Gastroesophageal sphincter (tissue), 4 donors: ENCODE measurements around the gene THAP2. TPM values are rescaled to one million over a fixed set of nuclear protein-coding genes. Genes with fewer than 3 reads are reported as not detected.

Experiments used
- ATAC-seq: fragments of 150-250 bp; one replicate; pipeline ENCODE4 v1.9.1; 2016; ENCODE audit warnings: mild to moderate bottlenecking, moderate library complexity
- H3K27ac ChIP-seq, 4 donors: fragments of 200-600 bp; sonication (generic) in 3 of 4; 1 replicate in 3 of 4; 2 replicates in 1 of 4; pipeline ENCODE4 v1.5.1; 2016 to 2019
- H3K27me3 ChIP-seq: fragments of 200-600 bp; sonication (generic); one replicate; pipeline ENCODE4 v1.5.1; 2019
- H3K36me3 ChIP-seq, 2 donors: fragments of 200-600 bp; sonication (generic); one replicate each; pipeline ENCODE4 v1.5.1; 2019; ENCODE audit warnings: control low read depth in 1 of 2
- H3K4me1 ChIP-seq, 3 donors: fragments of 200-600 bp; sonication (generic); 1 replicate in 2 of 3; 2 replicates in 1 of 3; pipeline ENCODE4 v1.5.1; 2016 to 2019; ENCODE audit warnings: control low read depth in 2 of 3
- H3K4me3 ChIP-seq, 2 donors: fragments of 200-600 bp; sonication (generic); one replicate each; pipeline ENCODE4 v1.5.1; 2019; ENCODE audit warnings: mild to moderate bottlenecking in 1 of 2, moderate library complexity in 1 of 2
- H3K9me3 ChIP-seq, 3 donors: fragments of 200-600 bp; sonication (generic); one replicate each; pipeline ENCODE4 v1.5.1; 2017 to 2019; ENCODE audit warnings: control low read depth in 2 of 3
- EP300 ChIP-seq: sonication (generic); formaldehyde crosslinking; IDR thresholded peaks from one replicate; pipeline ENCODE4 v1.6.1; 2017; ENCODE audit warnings: antibody characterized with exemption, mild to moderate bottlenecking
- POLR2A ChIP-seq, 2 donors: fragments of 450-650 bp; IDR thresholded peaks; one replicate each; pipeline ENCODE4 v1.6.1; 2017; ENCODE audit warnings: antibody characterized with exemption in 2 of 2, mild to moderate bottlenecking in 2 of 2, moderate library complexity in 1 of 2
- POLR2AphosphoS5 ChIP-seq: sonication (generic); formaldehyde crosslinking; IDR thresholded peaks from one replicate; pipeline ENCODE4 v1.6.1; 2017; ENCODE audit warnings: antibody characterized with exemption
- WGBS, 2 donors: methylation state at CpG; one replicate each; pipeline ENCODE4 v1.1.5; 2018; ENCODE audit warnings: low coverage in 1 of 2; 5-methylcytosine and 5-hydroxymethylcytosine counted together
- small RNA-seq, 4 donors: library from RNA; depleted of rRNA; stranded (forward); fragments of <200 nt; gene quantifications; one replicate each; pipeline ENCODE3, GENCODE V24; 2016
- total RNA-seq, 4 donors: library from RNA; depleted of rRNA; stranded (reverse); fragments of >200 nt; gene quantifications; one replicate each; pipeline ENCODE4 v1.1.0, GENCODE V29; 2016
- TF ChIP-seq, protein P1 (sequence below), 4 experiments: fragments of 200-600 bp in 2 of 4; fragments of 450-650 bp in 2 of 4; sonication (generic) in 1 of 4; IDR thresholded peaks; one replicate each; pipeline ENCODE4 v1.5.1; 2017 to 2019; ENCODE audit warnings: antibody characterized with exemption in 4 of 4, mild to moderate bottlenecking in 2 of 4, moderate library complexity in 2 of 4

The THAP2 gene
- total RNA-seq, 4 donors from 2014 or later, result 2.3 to 19.5 (median 6.1) TPM

DNA sequence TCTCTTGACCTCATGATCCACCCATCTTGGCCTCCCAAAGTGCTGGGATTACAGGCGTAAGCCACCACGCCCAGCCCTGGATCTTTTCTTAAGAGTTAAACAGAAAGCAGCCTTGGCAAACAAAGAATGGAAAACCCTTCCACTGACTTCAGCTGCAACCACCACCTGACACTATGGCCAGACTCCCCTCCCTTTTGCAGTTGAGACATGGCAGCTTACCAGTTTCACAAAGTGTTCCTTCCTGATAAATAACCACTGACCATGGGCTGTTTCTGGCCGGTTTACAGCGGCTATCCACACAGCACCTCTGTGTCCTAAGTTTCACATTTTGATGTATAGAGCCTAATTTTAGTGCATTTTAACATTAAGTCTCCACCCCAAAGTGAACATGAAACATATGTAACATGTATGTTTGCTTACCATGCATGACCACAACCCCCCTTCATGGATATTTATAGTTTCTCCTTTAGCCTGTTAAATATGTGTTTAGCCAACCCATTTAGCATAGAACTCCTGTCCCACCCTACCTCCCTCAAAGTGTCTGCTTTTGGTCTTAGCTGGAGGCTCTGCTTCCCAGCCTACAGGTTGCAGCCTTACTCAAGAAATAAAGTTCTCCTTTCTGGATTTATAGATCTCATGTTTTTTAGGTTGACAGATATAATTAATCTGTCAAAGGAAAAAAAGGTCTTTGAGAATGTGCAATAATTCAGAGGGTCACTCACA, 57.8 kb downstream of the THAP2 start:
- Histone ChIP-seq H3K9me3 (no peaks in the 10 kb centered on the region), H3K4me3 (no peak overlapping the region), H3K4me1 (no peaks in the 10 kb centered on the region), H3K27ac (no peak overlapping the region), H3K36me3 (no peaks in the 10 kb centered on the region), H3K27me3 (no peaks in the 10 kb centered on the region)
- ATAC-seq, result peak; percentile 34
- TF ChIP-seq, protein P1, sequence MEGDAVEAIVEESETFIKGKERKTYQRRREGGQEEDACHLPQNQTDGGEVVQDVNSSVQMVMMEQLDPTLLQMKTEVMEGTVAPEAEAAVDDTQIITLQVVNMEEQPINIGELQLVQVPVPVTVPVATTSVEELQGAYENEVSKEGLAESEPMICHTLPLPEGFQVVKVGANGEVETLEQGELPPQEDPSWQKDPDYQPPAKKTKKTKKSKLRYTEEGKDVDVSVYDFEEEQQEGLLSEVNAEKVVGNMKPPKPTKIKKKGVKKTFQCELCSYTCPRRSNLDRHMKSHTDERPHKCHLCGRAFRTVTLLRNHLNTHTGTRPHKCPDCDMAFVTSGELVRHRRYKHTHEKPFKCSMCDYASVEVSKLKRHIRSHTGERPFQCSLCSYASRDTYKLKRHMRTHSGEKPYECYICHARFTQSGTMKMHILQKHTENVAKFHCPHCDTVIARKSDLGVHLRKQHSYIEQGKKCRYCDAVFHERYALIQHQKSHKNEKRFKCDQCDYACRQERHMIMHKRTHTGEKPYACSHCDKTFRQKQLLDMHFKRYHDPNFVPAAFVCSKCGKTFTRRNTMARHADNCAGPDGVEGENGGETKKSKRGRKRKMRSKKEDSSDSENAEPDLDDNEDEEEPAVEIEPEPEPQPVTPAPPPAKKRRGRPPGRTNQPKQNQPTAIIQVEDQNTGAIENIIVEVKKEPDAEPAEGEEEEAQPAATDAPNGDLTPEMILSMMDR (IDR thresholded peaks at IDR 0.05), result no peak
- TF ChIP-seq EP300, result no peak
- no peak for TF ChIP-seq POLR2A (IDR thresholded peaks at IDR 0.05)
- TF ChIP-seq POLR2AphosphoS5, result no peak
- 78 to 94% methylated on average over 2 to 3 of the region's 4 CpGs for WGBS, 2 donors

DNA sequence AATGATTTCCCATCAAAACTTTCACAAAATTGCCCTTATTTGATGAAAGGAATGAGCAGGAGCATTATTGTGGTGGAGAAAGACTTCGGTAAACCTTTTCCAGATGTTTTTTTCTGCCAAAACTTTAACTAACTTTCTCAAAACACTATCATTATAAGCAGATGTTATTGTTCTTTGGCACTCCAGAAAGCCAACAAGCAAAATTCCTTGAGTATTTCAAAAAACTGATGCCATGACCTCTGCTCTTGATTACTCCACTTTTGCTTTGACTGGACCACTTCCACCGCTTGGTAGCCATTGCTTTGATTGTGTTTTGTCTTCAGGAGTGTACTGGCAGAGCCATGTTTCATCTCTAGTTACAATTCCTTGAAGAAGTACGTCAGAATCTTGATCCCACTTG, 60.9 kb downstream of the THAP2 start:
- Histone ChIP-seq H3K27ac (no peak overlapping the region), H3K36me3 (no peaks in the 10 kb centered on the region), H3K9me3 (no peaks in the 10 kb centered on the region), H3K4me3 (no peak overlapping the region), H3K27me3 (no peaks in the 10 kb centered on the region), H3K4me1 (no peaks in the 10 kb centered on the region)
- 65 to 72% methylated on average over 3 of the region's 3 CpGs for WGBS, 2 donors
- no peak for TF ChIP-seq EP300
- no peak for TF ChIP-seq POLR2AphosphoS5
- ATAC-seq, result peak; percentile 74

DNA sequence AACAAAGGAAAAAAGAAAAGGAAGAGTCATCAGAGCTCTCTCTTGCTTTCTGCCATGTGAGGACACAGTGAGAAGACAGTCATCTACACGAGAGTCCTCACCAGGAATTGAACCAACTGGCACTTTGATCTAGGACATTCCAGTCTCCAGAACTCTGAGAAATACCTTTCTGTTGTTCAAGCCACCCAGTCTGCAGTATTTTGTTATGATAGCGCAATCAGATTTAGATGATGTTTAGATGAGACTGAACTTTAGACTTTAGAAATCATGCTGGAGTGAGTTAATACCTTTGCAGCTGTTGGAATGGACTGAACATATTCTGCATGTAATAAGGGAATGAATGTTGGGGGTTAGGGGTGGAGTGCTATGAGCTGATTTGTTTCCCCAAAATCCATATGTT, 62.4 kb downstream of the THAP2 start:
- H3K36me3 ChIP-seq, result no peaks in the 10 kb centered on the region
- H3K9me3 ChIP-seq, result no peaks in the 10 kb centered on the region
- 55 to 80% methylated on average over 1 to 2 of the region's 2 CpGs for WGBS, 2 donors
- TF ChIP-seq EP300, result no peak
- TF ChIP-seq POLR2AphosphoS5, result no peak
- no peak for TF ChIP-seq POLR2A (IDR thresholded peaks at IDR 0.05)
- TF ChIP-seq, protein P1 (IDR thresholded peaks at IDR 0.05), result no peak
- no peak overlapping the region for H3K4me3 ChIP-seq
- no peaks in the 10 kb centered on the region for H3K27me3 ChIP-seq
- no peak overlapping the region for H3K27ac ChIP-seq
- H3K4me1 ChIP-seq, result no peaks in the 10 kb centered on the region
- ATAC-seq, result no peak

DNA sequence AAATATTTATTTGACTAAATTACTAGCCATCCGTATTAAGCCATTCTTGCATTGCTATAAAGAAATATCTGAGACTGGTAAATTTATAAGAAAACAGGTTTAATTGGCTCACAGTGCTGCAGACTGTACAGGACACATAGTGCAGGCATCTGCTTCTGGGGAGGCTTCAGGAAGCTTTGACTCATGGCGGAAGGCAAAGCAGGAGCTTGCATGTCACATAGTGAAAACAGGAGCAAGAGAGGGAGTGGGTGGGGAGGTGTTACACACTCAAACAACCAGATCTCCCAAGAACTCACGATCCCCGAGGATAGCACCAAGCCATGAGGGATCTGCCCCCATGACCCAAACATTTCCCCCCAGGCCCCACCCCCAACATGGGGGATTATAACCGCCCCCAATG, 63.9 kb downstream of the THAP2 start:
- no peak for ATAC-seq
- no peaks in the 10 kb centered on the region for H3K4me1 ChIP-seq
- H3K36me3 ChIP-seq, result no peaks in the 10 kb centered on the region
- H3K4me3 ChIP-seq, result no peak overlapping the region
- no peaks in the 10 kb centered on the region for H3K27me3 ChIP-seq
- 50 to 73% methylated on average over 2 to 4 of the region's 5 CpGs for WGBS, 2 donors
- H3K9me3 ChIP-seq, result no peaks in the 10 kb centered on the region
- H3K27ac ChIP-seq, result no peak overlapping the region
- TF ChIP-seq, protein P1 (IDR thresholded peaks at IDR 0.05), result no peak
- no peak for TF ChIP-seq EP300
- TF ChIP-seq POLR2AphosphoS5, result no peak
- TF ChIP-seq POLR2A (IDR thresholded peaks at IDR 0.05), result no peak

Small RNA genes lying within 50 kb of the gene (small RNA-seq; reads per million reads assigned to genes)
- gene RF00560, result 0 reads per million in 4 donors

Other genes starting within 250 kb of the THAP2 start
- under 1 TPM in 3 of 4 donors, not detected in 1; 0.12 to 0.47 (median 0.40) TPM for gene LGR5, start 224.5 kb upstream of the THAP2 start, total RNA-seq
- 10 to 100 TPM; 17.1 to 65.2 (median 30.3) TPM for gene ZFC3H1, start 453 bp upstream of the THAP2 start, total RNA-seq
- 10 to 100 TPM; 15.5 to 28.9 (median 19.9) TPM for gene TMEM19, start 21.8 kb downstream of the THAP2 start, total RNA-seq
- 10 to 100 TPM; 31.9 to 85.1 (median 45.8) TPM for gene RAB21, start 90.6 kb downstream of the THAP2 start, total RNA-seq
- gene TBC1D15, start 175.5 kb downstream of the THAP2 start, total RNA-seq, result 10 to 100 TPM; 20.0 to 45.8 (median 34.1) TPM